Neural progenitor cell (in vitro differentiated cells): ENCODE measurements around the gene TPP1. TPM values are rescaled to one million over a fixed set of nuclear protein-coding genes. Genes with fewer than 3 reads are reported as not detected.
A peak's percentile ranks its signal among the peaks of the same experiment; 100 is the strongest.

Experiments used
- DNase-seq: peaks from one replicate; pipeline ENCODE4 v3.0.0-alpha.2; 2016; ENCODE audit warnings: low spot score
- H2AFZ ChIP-seq: fragments of 200-600 bp; sonication (generic); replicated peaks from 2 replicates; pipeline ENCODE4 v1.6.1; 2016; ENCODE audit warnings: antibody characterized with exemption
- H3F3A ChIP-seq: fragments of 200-600 bp; sonication (generic); 2 replicates; pipeline ENCODE4 v1.6.1; 2016; ENCODE audit warnings: antibody characterized with exemption, low read depth
- H3K27ac ChIP-seq: fragments of 200-600 bp; sonication (generic); 2 replicates; pipeline ENCODE4 v1.5.1; 2016; ENCODE audit warnings: mild to moderate bottlenecking
- H3K27me3 ChIP-seq: fragments of 200-600 bp; sonication (generic); 2 replicates; pipeline ENCODE4 v1.6.1; 2016; ENCODE audit warnings: mild to moderate bottlenecking, moderate library complexity
- H3K36me3 ChIP-seq: fragments of 200-600 bp; sonication (generic); 2 replicates; pipeline ENCODE4 v1.5.1; 2016
- H3K4me1 ChIP-seq: fragments of 200-600 bp; sonication (generic); 2 replicates; pipeline ENCODE4 v1.6.1; 2016; ENCODE audit warnings: mixed run types
- H3K4me2 ChIP-seq: fragments of 200-600 bp; sonication (generic); 2 replicates; pipeline ENCODE4 v1.6.1; 2016
- H3K4me3 ChIP-seq: fragments of 200-600 bp; sonication (generic); 2 replicates; pipeline ENCODE4 v1.5.1; 2016
- H3K79me2 ChIP-seq: fragments of 200-600 bp; sonication (generic); 2 replicates; pipeline ENCODE4 v1.6.1; 2016; ENCODE audit warnings: low read depth
- H3K9ac ChIP-seq: fragments of 200-600 bp; sonication (generic); 2 replicates; pipeline ENCODE4 v1.6.1; 2016
- H3K9me3 ChIP-seq: fragments of 200-600 bp; sonication (generic); 2 replicates; pipeline ENCODE4 v1.5.1; 2016; ENCODE audit warnings: low read depth
- H4K20me1 ChIP-seq: fragments of 200-600 bp; sonication (generic); 2 replicates; pipeline ENCODE4 v1.6.1; 2016; ENCODE audit warnings: low read depth
- H3K27ac Mint-ChIP-seq: 3 replicates; pipeline ENCODE4 v1.8.0; 2021; ENCODE audit warnings: mixed read lengths
- H3K27me3 Mint-ChIP-seq: 2 replicates; pipeline ENCODE4 v1.8.0; 2022; ENCODE audit warnings: low read depth, mild to moderate bottlenecking, inconsistent platforms, moderate library complexity, mixed read lengths; ENCODE audit not compliant: insufficient read depth
- H3K36me3 Mint-ChIP-seq: 3 replicates; pipeline ENCODE4 v1.8.0; 2021; ENCODE audit warnings: mixed read lengths
- H3K4me1 Mint-ChIP-seq: 3 replicates; pipeline ENCODE4 v1.8.0; 2021; ENCODE audit warnings: mixed read lengths
- H3K4me3 Mint-ChIP-seq: 3 replicates; pipeline ENCODE4 v1.8.0; 2021; ENCODE audit warnings: mild to moderate bottlenecking, moderate library complexity, mixed read lengths
- H3K9me3 Mint-ChIP-seq: 3 replicates; pipeline ENCODE4 v1.8.0; 2020; ENCODE audit warnings: mixed read lengths
- EZH2 ChIP-seq: fragments of 200-600 bp; sonication (generic); IDR thresholded peaks from 2 replicates; pipeline ENCODE4 v1.6.1; 2017; ENCODE audit warnings: antibody characterized with exemption, mild to moderate bottlenecking, moderate library complexity
- EZH2phosphoT487 ChIP-seq: fragments of 200-600 bp; sonication (generic); IDR thresholded peaks from 2 replicates; pipeline ENCODE4 v1.6.1; 2017; ENCODE audit warnings: antibody characterized with exemption
- total RNA-seq: library from RNA; depleted of rRNA; stranded (reverse); fragments of >200 nt; gene quantifications from 2 replicates; pipeline ENCODE4 v1.2.3, GENCODE V29; 2015; ENCODE audit warnings: low replicate concordance
- TF ChIP-seq, protein P1 (sequence below): fragments of 200-600 bp; sonication (generic); IDR thresholded peaks from 2 replicates; pipeline ENCODE4 v1.5.1; 2017; ENCODE audit warnings: antibody characterized with exemption, mild to moderate bottlenecking

The TPP1 gene
- total RNA-seq, result 9.9 and 28.8 TPM in 2 replicates

DNA sequence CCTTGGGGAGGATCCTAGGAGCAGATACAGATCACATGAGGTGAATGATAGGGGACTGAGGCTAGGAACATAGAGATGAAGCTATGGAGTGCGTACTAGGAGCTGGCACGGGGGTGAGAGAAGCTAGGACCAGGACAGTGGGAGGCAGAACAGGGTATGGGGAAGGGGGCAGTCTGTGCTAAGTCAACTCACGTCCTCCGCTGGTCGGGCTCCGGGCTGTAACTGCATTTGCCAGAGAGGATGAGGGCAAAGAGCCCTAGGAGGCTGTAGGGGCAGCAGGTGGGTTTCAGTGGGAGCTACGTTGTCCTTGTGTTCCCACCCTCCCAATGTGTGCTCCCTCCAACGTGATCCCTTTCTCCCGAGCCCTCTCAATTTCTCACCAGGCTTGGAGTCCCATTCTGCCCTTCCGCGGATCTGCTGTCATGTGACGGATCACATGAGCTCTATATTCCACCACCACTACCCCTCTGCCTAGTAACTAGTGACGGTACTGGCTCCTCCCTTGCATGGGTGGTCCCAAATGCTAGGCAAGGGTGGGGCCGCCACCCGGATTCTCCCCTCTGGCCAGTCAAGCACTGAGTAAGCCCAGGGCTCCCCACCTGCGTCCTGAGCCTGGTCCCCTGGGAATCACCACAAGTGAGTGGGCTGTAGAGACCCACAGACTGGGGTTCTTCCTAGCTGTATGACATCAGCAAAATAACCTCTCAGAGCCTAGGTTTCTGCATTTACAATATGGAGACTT is at the start of gene TPP1:
TPP1 (minus strand) TSS at position 419 of the 742 bp plus-strand sequence; CDS start at position 397, 22 bp downstream.
- Histone ChIP-seq H3K4me2 (peak within 1 kb of the TSS; percentile 93), H3K9me3 (no peaks in the 10 kb centered on the region), H3F3A (peaks cover 11% of the 10 kb centered on the region), H3K27ac (no peak within 1 kb of the TSS), H2AFZ (peak within 1 kb of the TSS; percentile 63), H4K20me1 (no peaks in the 10 kb centered on the region), H3K4me3 (peak within 1 kb of the TSS; percentile 70), H3K36me3 (no peaks in the 10 kb centered on the region), H3K9ac (peak within 1 kb of the TSS; percentile 65), H3K79me2 (peaks cover 4% of the 10 kb centered on the region), H3K27me3 (no peaks in the 10 kb centered on the region), H3K4me1 (peaks cover 20% of the 10 kb centered on the region)
- DNase-seq, result peak; percentile 96
- Mint-ChIP-seq H3K27me3 (no peaks in the 10 kb centered on the region), H3K4me1 (no peaks in the 10 kb centered on the region), H3K36me3 (peaks cover 7% of the 10 kb centered on the region), H3K27ac (no peak within 1 kb of the TSS), H3K9me3 (no peaks in the 10 kb centered on the region), H3K4me3 (no peak within 1 kb of the TSS)
- TF ChIP-seq EZH2 (no peak), EZH2phosphoT487 (no peak)
- TF ChIP-seq, protein P1, sequence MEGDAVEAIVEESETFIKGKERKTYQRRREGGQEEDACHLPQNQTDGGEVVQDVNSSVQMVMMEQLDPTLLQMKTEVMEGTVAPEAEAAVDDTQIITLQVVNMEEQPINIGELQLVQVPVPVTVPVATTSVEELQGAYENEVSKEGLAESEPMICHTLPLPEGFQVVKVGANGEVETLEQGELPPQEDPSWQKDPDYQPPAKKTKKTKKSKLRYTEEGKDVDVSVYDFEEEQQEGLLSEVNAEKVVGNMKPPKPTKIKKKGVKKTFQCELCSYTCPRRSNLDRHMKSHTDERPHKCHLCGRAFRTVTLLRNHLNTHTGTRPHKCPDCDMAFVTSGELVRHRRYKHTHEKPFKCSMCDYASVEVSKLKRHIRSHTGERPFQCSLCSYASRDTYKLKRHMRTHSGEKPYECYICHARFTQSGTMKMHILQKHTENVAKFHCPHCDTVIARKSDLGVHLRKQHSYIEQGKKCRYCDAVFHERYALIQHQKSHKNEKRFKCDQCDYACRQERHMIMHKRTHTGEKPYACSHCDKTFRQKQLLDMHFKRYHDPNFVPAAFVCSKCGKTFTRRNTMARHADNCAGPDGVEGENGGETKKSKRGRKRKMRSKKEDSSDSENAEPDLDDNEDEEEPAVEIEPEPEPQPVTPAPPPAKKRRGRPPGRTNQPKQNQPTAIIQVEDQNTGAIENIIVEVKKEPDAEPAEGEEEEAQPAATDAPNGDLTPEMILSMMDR, result no peak

DNA sequence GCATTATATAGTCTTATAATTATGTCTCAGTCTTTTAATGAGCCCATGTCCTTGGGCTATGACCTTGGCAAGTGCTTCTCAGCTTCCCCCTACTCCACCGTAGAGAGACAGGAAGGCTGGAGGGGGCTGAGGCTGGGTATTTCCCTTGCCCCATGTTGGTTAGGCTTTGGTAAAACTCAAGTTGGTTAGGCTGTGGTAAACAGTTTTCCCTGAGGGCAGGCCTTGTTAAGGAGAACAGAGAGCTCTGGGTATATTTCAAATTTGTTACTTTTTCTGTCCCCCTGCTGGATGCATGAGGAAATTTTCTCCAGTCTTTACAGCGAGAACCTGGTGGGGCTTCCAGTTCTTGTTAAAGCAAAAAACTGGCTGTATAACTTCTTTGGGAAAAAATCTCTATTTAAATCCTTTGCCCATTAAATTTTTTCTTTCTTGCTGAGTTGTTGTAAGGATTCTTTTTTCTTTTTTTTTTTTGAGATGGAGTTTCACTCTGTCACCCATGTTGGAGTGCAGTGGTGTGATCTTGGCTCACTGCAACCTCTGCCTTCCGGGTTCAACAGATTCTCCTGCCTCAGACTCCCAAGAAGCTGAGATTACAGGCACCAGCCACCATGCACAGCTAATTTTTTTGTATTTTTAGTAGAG is 48.6 kb upstream of the TPP1 start:
- no peak overlapping the region for H3K9ac ChIP-seq
- Mint-ChIP-seq H3K27ac (no peak overlapping the region), H3K9me3 (no peaks in the 10 kb centered on the region), H3K36me3 (no peaks in the 10 kb centered on the region), H3K4me3 (no peak overlapping the region), H3K4me1 (no peaks in the 10 kb centered on the region), H3K27me3 (no peaks in the 10 kb centered on the region)
- no peak overlapping the region for H3K4me3 ChIP-seq
- no peak overlapping the region for H2AFZ ChIP-seq
- no peaks in the 10 kb centered on the region for H3K27me3 ChIP-seq
- H3F3A ChIP-seq, result no peaks in the 10 kb centered on the region
- H4K20me1 ChIP-seq, result no peaks in the 10 kb centered on the region
- DNase-seq, result peak; percentile 27
- TF ChIP-seq, protein P1, result peak; percentile 65
- no peak for TF ChIP-seq EZH2phosphoT487
- no peak for TF ChIP-seq EZH2
- no peak overlapping the region for H3K27ac ChIP-seq
- H3K79me2 ChIP-seq, result no peaks in the 10 kb centered on the region
- H3K36me3 ChIP-seq, result no peaks in the 10 kb centered on the region
- no peaks in the 10 kb centered on the region for H3K9me3 ChIP-seq
- H3K4me1 ChIP-seq, result no peaks in the 10 kb centered on the region
- no peak overlapping the region for H3K4me2 ChIP-seq

DNA sequence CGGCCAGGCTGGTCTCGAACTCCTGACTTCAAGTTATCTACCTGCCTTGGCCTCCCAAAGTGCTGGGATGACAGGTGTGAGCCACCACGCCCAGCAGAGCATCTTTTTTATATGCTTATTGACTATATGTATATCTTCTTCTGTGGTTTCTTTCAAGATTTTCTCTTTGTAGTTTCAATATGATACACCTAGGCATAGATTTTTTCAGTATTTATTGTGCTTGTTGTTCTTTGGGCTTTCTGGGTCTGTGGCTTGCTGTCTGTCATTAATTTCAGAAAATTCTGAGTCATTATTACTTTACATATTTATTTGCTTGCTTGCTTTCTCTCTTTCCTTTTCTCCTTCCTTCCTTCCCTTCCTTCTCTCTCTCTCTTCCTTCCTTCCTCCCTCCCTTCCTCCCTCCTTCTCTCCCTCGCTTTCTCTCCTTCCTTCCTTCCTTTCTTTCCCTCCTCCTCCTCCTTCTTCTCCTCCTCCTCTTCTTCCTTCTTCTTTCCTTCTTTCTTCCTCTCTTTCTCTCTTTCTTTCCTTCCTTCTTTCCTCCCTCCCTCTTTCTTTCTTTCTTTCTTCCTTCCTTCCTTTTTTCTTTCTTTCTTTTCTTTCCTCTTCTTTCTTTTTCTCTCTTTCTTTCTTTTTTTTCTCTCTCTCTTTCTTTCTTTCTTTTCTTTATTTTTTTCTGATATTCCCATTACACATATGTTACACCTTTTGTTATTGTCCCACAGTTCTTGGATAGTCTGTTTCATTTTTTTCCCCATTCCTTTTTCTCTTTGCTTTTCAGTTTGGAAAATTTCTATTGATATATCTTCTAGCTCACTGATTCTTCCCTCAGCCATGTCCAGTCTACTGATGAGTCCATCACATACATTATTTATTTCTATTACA is 47.3 kb upstream of the TPP1 start:
- no peak overlapping the region for H3K4me3 Mint-ChIP-seq
- Histone ChIP-seq H3K4me1 (no peaks in the 10 kb centered on the region), H3F3A (no peaks in the 10 kb centered on the region)

More for the DNA sequence above, 47.3 kb upstream of the TPP1 start:
- Histone ChIP-seq H3K27me3 (no peaks in the 10 kb centered on the region), H3K36me3 (no peaks in the 10 kb centered on the region), H3K4me2 (no peak overlapping the region), H3K9me3 (no peaks in the 10 kb centered on the region), H3K9ac (no peak overlapping the region), H3K79me2 (no peaks in the 10 kb centered on the region), H3K4me3 (no peak overlapping the region), H3K27ac (no peak overlapping the region), H2AFZ (no peak overlapping the region), H4K20me1 (no peaks in the 10 kb centered on the region)
- Mint-ChIP-seq H3K4me1 (no peaks in the 10 kb centered on the region), H3K27me3 (no peaks in the 10 kb centered on the region), H3K27ac (no peak overlapping the region), H3K36me3 (no peaks in the 10 kb centered on the region), H3K9me3 (no peaks in the 10 kb centered on the region)
- TF ChIP-seq, protein P1, result no peak
- no peak for TF ChIP-seq EZH2phosphoT487
- TF ChIP-seq EZH2, result no peak
- DNase-seq, result no peak
